Osteoblast (primary cell): ENCODE measurements around the gene SCG3. TPM values are rescaled to one million over a fixed set of nuclear protein-coding genes. Genes with fewer than 3 reads are reported as not detected.
A peak's percentile ranks its signal among the peaks of the same experiment; 100 is the strongest.

Source experiments
- DNase-seq: peaks from one replicate; pipeline ENCODE4 v3.0.0; 2011; ENCODE audit warnings: low spot score, mixed read lengths; ENCODE audit not compliant: insufficient read length; ENCODE audit errors: missing footprints
- H2AFZ ChIP-seq: 2 replicates; pipeline ENCODE4 v1.6.0; 2011; ENCODE audit warnings: mild to moderate bottlenecking, low read length
- H3K27ac ChIP-seq: 2 replicates; pipeline ENCODE4 v1.5.1; 2011; ENCODE audit warnings: mild to moderate bottlenecking, low read depth, low read length, moderate library complexity
- H3K27me3 ChIP-seq: 2 replicates; pipeline ENCODE4 v1.6.0; 2012; ENCODE audit warnings: mild to moderate bottlenecking, control low read depth, inconsistent platforms, low read length, moderate library complexity; ENCODE audit not compliant: insufficient read depth
- H3K36me3 ChIP-seq: 2 replicates; pipeline ENCODE4 v1.5.1; 2011; ENCODE audit warnings: mild to moderate bottlenecking, low read length, control low read depth, moderate library complexity; ENCODE audit not compliant: insufficient read depth
- H3K4me1 ChIP-seq: 2 replicates; pipeline ENCODE4 v1.5.1; 2011; ENCODE audit warnings: mild to moderate bottlenecking, low read length, control low read depth, moderate library complexity; ENCODE audit not compliant: insufficient read depth
- H3K4me2 ChIP-seq: 2 replicates; pipeline ENCODE4 v1.6.0; 2011; ENCODE audit warnings: mild to moderate bottlenecking, low read length; ENCODE audit not compliant: insufficient read depth
- H3K4me3 ChIP-seq: fragments of 200-600 bp; sonication (generic); 3 replicates; pipeline ENCODE4 v1.5.1; 2012; ENCODE audit warnings: mild to moderate bottlenecking, low read length, inconsistent platforms; ENCODE audit not compliant: insufficient read depth
- H3K79me2 ChIP-seq: 2 replicates; pipeline ENCODE4 v1.6.0; 2012; ENCODE audit warnings: mild to moderate bottlenecking, low read length, control low read depth, inconsistent platforms; ENCODE audit not compliant: insufficient read depth
- H3K9me3 ChIP-seq: 2 replicates; pipeline ENCODE4 v1.5.1; 2011; ENCODE audit warnings: low read depth, low read length, control low read depth
- H4K20me1 ChIP-seq: 2 replicates; pipeline ENCODE4 v1.6.0; 2012; ENCODE audit warnings: mild to moderate bottlenecking, low read length, control low read depth; ENCODE audit not compliant: insufficient read depth
- total RNA-seq: library from RNA; depleted of rRNA; stranded (reverse); fragments of >200 nt; gene quantifications from 2 replicates; pipeline ENCODE4 v1.2.3, GENCODE V29; 2012
- TF ChIP-seq, protein P1 (sequence below): IDR thresholded peaks from 2 replicates; pipeline ENCODE4 v1.5.1; 2011; ENCODE audit warnings: mild to moderate bottlenecking, low read depth, low read length, moderate library complexity; ENCODE audit errors: extremely low read depth

The SCG3 gene
- total RNA-seq, 1 donor, result not detected

DNA sequence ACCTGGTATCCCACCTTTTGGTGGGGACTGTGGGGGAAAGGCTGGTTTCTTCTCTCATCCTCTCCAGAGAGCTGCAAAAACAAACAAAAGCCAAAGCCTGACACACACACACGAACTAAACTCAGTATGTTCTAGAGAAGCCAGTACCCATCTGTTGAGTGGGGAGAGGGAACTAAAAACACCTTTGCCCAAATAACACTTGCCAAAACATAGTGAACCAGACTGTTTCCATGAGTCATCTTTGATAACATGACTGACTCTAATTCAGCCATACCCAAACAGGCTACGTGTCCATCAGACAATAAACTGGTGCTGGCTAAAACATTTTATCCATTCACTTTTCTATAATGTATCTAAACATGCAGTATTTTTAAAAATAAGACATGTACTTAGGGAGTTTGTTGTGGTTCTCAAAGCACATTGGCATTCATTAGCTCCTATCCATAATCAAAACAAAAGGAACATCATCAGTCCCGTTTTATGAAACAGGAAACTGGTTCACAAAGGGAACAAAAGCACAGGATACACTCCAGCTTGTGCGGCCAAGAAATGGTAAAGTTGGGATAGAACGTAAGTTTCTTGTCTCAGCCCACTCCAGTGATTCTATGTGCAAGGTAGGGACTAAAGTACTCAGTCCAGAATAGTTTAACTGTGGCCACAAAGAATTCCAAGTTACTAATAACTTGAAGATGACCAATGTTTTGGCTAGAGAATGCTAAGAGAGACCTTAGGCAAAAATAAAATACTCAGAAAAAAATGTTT is 40.1 kb downstream of the SCG3 start:
- no peak overlapping the region for H3K27ac ChIP-seq
- no peaks in the 10 kb centered on the region for H3K27me3 ChIP-seq
- peaks cover 9% of the 10 kb centered on the region for H3K4me1 ChIP-seq
- H3K36me3 ChIP-seq, result no peaks in the 10 kb centered on the region
- TF ChIP-seq, protein P1, sequence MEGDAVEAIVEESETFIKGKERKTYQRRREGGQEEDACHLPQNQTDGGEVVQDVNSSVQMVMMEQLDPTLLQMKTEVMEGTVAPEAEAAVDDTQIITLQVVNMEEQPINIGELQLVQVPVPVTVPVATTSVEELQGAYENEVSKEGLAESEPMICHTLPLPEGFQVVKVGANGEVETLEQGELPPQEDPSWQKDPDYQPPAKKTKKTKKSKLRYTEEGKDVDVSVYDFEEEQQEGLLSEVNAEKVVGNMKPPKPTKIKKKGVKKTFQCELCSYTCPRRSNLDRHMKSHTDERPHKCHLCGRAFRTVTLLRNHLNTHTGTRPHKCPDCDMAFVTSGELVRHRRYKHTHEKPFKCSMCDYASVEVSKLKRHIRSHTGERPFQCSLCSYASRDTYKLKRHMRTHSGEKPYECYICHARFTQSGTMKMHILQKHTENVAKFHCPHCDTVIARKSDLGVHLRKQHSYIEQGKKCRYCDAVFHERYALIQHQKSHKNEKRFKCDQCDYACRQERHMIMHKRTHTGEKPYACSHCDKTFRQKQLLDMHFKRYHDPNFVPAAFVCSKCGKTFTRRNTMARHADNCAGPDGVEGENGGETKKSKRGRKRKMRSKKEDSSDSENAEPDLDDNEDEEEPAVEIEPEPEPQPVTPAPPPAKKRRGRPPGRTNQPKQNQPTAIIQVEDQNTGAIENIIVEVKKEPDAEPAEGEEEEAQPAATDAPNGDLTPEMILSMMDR, result no peak
- H3K4me3 ChIP-seq, result no peak overlapping the region
- H3K9me3 ChIP-seq, result no peaks in the 10 kb centered on the region
- H3K4me2 ChIP-seq, result no peak overlapping the region
- no peaks in the 10 kb centered on the region for H3K79me2 ChIP-seq
- DNase-seq, result no peak
- H4K20me1 ChIP-seq, result no peaks in the 10 kb centered on the region
- H2AFZ ChIP-seq, result no peak overlapping the region

DNA sequence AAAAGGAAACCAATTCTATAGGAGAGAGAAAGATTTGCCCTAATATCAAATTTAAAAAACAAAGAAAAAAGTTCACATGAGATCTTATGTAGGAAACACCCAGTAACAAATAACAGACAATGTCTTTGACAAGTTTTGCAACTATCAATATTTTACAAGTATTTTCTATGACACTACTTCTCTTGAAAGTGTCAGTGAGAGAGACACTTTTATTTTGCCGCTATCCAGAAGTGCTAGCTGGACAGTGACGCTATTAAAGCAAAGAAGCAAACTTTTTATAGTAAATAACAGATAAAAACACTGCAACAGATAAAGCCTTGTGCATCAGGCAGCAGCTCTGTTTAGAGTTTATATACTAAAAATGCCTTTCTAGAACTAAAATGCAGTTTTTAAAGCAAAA is 42.9 kb downstream of the SCG3 start:
- Histone ChIP-seq H3K4me3 (no peak overlapping the region), H4K20me1 (peaks cover 7% of the 10 kb centered on the region), H3K4me1 (peaks cover 24% of the 10 kb centered on the region), H3K36me3 (no peaks in the 10 kb centered on the region), H3K79me2 (no peaks in the 10 kb centered on the region), H2AFZ (no peak overlapping the region), H3K27ac (no peak overlapping the region), H3K4me2 (no peak overlapping the region), H3K27me3 (no peaks in the 10 kb centered on the region), H3K9me3 (no peaks in the 10 kb centered on the region)
- no peak for DNase-seq
- TF ChIP-seq, protein P1, result no peak

DNA sequence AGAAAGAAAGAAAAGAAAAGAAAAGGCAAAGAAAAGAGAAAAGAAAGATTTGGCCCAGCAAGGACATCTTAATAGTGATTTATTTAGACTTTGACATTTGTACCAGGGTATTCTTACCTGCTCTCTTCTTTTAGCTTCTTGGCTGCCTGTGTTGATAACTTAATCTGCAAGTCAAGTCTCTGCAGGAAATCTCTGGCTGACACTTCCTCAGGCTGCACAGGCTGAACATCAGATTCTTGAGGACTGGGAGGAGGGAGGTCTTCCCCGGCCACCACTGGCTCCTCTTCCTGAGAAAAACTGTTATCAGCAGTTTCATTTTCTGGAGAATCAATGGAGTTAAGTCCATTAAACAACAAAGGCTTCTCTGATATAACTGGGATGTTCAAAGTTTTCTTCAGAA is 43.4 kb downstream of the SCG3 start:
- H2AFZ ChIP-seq, result no peak overlapping the region
- no peaks in the 10 kb centered on the region for H3K9me3 ChIP-seq
- no peaks in the 10 kb centered on the region for H3K36me3 ChIP-seq
- no peaks in the 10 kb centered on the region for H3K79me2 ChIP-seq
- no peak overlapping the region for H3K4me3 ChIP-seq
- DNase-seq, result no peak
- no peak overlapping the region for H3K4me2 ChIP-seq
- TF ChIP-seq, protein P1, result no peak
- no peak overlapping the region for H3K27ac ChIP-seq
- H4K20me1 ChIP-seq, result peaks cover 7% of the 10 kb centered on the region
- H3K4me1 ChIP-seq, result peaks cover 24% of the 10 kb centered on the region
- no peaks in the 10 kb centered on the region for H3K27me3 ChIP-seq

DNA sequence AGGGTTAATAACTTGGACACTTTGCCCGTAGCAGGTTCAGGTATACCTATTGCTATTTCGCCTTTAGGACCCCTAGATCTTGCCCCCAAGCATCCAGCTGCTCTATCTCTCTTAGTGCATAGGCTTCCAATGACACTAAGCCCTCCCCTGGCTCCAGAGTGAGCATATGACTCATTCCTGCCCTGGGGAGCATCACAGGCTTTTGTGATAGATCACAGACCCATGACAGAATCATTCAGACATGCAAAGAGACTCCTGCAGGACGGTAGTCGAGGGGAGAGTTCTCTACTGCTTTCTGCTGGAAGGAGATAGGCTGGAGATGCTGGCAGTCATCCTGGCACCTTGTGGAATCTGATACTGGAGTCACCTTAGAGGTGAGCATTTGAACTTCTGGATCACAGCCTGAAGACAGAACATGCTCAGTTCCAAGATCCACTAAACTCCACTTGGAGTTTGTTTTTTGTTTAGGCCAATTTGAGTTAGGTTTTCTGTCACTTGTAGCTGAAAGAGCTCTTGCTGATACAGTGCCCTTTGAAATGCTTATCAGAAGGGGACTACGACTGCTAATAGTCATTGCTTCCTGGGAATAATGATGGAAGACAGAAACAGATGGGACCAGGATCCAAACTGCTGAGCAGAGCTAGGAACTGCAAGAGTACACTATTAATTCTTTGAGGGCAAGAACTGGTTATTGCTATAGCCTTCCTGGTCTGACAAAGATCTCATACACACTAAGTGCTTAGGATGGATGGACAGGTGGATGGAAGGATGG is 45.2 kb downstream of the SCG3 start:
- H3K27me3 ChIP-seq, result no peaks in the 10 kb centered on the region
- TF ChIP-seq, protein P1, result no peak
- H3K4me2 ChIP-seq, result peak overlapping the region; percentile 22
- H3K9me3 ChIP-seq, result no peaks in the 10 kb centered on the region
- no peak overlapping the region for H2AFZ ChIP-seq
- H3K4me1 ChIP-seq, result peaks cover 28% of the 10 kb centered on the region
- DNase-seq, result peak; percentile 78
- H3K79me2 ChIP-seq, result no peaks in the 10 kb centered on the region
- peak overlapping the region; percentile 25 for H3K27ac ChIP-seq
- no peaks in the 10 kb centered on the region for H3K36me3 ChIP-seq
- no peak overlapping the region for H3K4me3 ChIP-seq
- H4K20me1 ChIP-seq, result peaks cover 7% of the 10 kb centered on the region
